Mesothelial cell of epicardium (in vitro differentiated cells): ENCODE measurements around the gene MYZAP. TPM values are rescaled to one million over a fixed set of nuclear protein-coding genes. Genes with fewer than 3 reads are reported as not detected.

ENCODE experiments used
- DNase-seq, 2 experiments: peaks; one replicate each; pipeline ENCODE4 v3.0.0; 2021; ENCODE audit warnings: low spot score in 2 of 2; ENCODE audit not compliant: unreplicated experiment in 2 of 2
- H3K27ac Mint-ChIP-seq: 2 replicates; pipeline ENCODE4 v1.8.0; 2021; ENCODE audit warnings: mixed read lengths
- H3K27me3 Mint-ChIP-seq: 2 replicates; pipeline ENCODE4 v1.8.0; 2021; ENCODE audit warnings: low read depth, mixed read lengths
- H3K36me3 Mint-ChIP-seq: 2 replicates; pipeline ENCODE4 v1.8.0; 2021; ENCODE audit warnings: mixed read lengths
- H3K4me1 Mint-ChIP-seq: 2 replicates; pipeline ENCODE4 v1.8.0; 2021; ENCODE audit warnings: mixed read lengths
- H3K4me3 Mint-ChIP-seq: 2 replicates; pipeline ENCODE4 v1.8.0; 2021; ENCODE audit warnings: mild to moderate bottlenecking, moderate library complexity, mixed read lengths
- H3K9me3 Mint-ChIP-seq: 2 replicates; pipeline ENCODE4 v1.8.0; 2021; ENCODE audit warnings: mixed read lengths
- CTCF ChIP-seq: fragments of 200-600 bp; sonication (generic); IDR thresholded peaks from one replicate; pipeline ENCODE4 v1.5.0; 2021; ENCODE audit warnings: antibody characterized with exemption; ENCODE audit not compliant: unreplicated experiment
- total RNA-seq: library from RNA; stranded (reverse); gene quantifications from 3 replicates; pipeline ENCODE4 v1.2.1, GENCODE V29; 2021

MYZAP gene
- total RNA-seq, 1 donor from 2014 or later, result 3.3 TPM

GRCh38 chr15:57657619-57658018 is 65.9 kb downstream of the MYZAP start:
- DNase-seq, result no peak
- H3K4me1 Mint-ChIP-seq, result peaks cover 34% of the 10 kb centered on the region
- no peaks in the 10 kb centered on the region for H3K9me3 Mint-ChIP-seq
- no peaks in the 10 kb centered on the region for H3K36me3 Mint-ChIP-seq
- no peaks in the 10 kb centered on the region for H3K27me3 Mint-ChIP-seq
- TF ChIP-seq CTCF, result no peak
- H3K27ac Mint-ChIP-seq, result no peak overlapping the region
- H3K4me3 Mint-ChIP-seq, result no peak overlapping the region

- H3K27ac Mint-ChIP-seq, result peak overlapping the region; percentile 91
- H3K9me3 Mint-ChIP-seq, result no peaks in the 10 kb centered on the region
These were observed 70.5 kb downstream of the MYZAP start for GRCh38 chr15:57662091-57662744.

GRCh38 chr15:57662802-57663201 is 71.1 kb downstream of the MYZAP start:
- H3K4me3 Mint-ChIP-seq, result no peak overlapping the region
- no peaks in the 10 kb centered on the region for H3K36me3 Mint-ChIP-seq
- TF ChIP-seq CTCF, result no peak
- peak overlapping the region; percentile 91 for H3K27ac Mint-ChIP-seq
- peak in 1 of 2 experiments; percentile 47 for DNase-seq
- H3K4me1 Mint-ChIP-seq, result peaks cover 55% of the 10 kb centered on the region
- no peaks in the 10 kb centered on the region for H3K9me3 Mint-ChIP-seq
- H3K27me3 Mint-ChIP-seq, result no peaks in the 10 kb centered on the region

More at GRCh38 chr15:57662091-57662744, 70.5 kb downstream of the MYZAP start:
- peaks cover 49% of the 10 kb centered on the region for H3K4me1 Mint-ChIP-seq
- H3K4me3 Mint-ChIP-seq, result no peak overlapping the region
- TF ChIP-seq CTCF, result no peak
- no peaks in the 10 kb centered on the region for H3K36me3 Mint-ChIP-seq
- no peak for DNase-seq
- H3K27me3 Mint-ChIP-seq, result no peaks in the 10 kb centered on the region

GRCh38 chr15:57663262-57663661 is 71.6 kb downstream of the MYZAP start:
- H3K36me3 Mint-ChIP-seq, result no peaks in the 10 kb centered on the region
- H3K27me3 Mint-ChIP-seq, result no peaks in the 10 kb centered on the region
- no peak overlapping the region for H3K4me3 Mint-ChIP-seq
- H3K4me1 Mint-ChIP-seq, result peaks cover 56% of the 10 kb centered on the region
- H3K27ac Mint-ChIP-seq, result peak overlapping the region; percentile 91
- no peak for TF ChIP-seq CTCF
- no peak for DNase-seq
- no peaks in the 10 kb centered on the region for H3K9me3 Mint-ChIP-seq

- no peaks in the 10 kb centered on the region for H3K9me3 Mint-ChIP-seq
- no peak for DNase-seq
- no peak overlapping the region for H3K27ac Mint-ChIP-seq
- no peaks in the 10 kb centered on the region for H3K36me3 Mint-ChIP-seq
- TF ChIP-seq CTCF, result no peak
- H3K4me3 Mint-ChIP-seq, result no peak overlapping the region
- no peaks in the 10 kb centered on the region for H3K27me3 Mint-ChIP-seq
- H3K4me1 Mint-ChIP-seq, result peaks cover 60% of the 10 kb centered on the region
These were observed 73.5 kb downstream of the MYZAP start for GRCh38 chr15:57665194-57665593.
